GM12874 (cell line): Measurements from ENCODE around the gene FKBP9.

ENCODE experiments used
- CTCF ChIP-seq: IDR thresholded peaks from 2 replicates; pipeline ENCODE4 v1.5.1; 2011; ENCODE audit warnings: low read depth, mild to moderate bottlenecking, control low read depth, low read length, moderate library complexity; ENCODE audit not compliant: insufficient read depth

FKBP9 gene

DNA sequence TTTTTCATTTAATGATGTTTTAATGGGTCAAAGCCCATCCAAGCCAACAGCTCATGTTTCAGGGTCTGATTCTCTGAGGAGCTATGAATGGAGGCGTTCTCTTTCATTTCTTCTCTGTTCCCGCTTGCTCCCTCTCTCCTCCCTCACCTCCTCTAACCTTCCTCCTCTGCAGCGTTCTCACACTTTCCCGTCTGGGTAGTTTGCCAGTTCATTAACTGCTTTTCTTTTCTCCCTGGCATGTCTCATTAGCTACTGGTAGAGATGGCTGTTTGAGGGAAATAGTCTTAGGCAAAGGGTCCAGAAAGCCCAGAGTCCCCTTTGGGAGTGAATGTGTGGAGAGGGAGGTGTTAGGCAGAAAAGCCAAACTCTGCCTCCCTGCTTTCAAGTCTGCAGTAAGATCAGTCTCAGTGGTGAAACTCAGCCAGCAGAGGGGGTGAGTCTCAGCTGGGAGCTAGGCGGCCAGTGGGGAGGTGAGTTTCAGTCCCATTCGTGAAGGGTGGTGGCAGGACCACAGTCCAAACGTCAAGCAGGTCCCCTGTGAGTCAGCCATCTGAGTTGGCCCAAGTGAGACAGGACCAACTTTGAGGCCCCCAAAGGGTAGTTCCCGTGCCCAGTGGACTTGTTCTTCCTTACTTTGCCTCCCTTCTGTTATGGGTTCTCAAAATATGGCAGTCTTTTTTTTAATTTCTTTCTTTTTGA, 7.4 kb downstream of the FKBP9 start:
- TF ChIP-seq CTCF, result 0 out of 2 replicates have a peak, but pooled peaks have one; percentile 13

- TF ChIP-seq CTCF, result no peak
These were observed 52.5 kb downstream of the FKBP9 start for GRCh38 chr7:33009734-33010133.

DNA sequence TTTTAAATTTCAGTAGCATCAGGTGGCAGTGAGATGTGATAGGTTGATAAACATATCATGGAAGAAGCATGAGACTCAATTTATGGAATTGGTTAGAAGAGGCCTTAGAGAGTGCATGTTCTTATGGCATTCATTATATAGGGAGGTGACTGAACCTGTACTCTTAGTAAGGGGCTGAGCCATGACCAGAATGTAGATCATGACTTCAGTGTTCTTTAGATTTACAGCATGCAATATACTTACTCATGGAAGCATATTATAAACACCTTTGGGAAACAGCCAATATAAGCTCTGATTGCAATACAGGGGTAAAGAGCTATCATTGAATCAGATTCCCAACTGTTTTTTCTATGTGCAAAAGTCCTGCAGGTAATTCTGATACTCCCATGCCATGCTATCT, 55.1 kb downstream of the FKBP9 start:
- TF ChIP-seq CTCF, result no peak

DNA sequence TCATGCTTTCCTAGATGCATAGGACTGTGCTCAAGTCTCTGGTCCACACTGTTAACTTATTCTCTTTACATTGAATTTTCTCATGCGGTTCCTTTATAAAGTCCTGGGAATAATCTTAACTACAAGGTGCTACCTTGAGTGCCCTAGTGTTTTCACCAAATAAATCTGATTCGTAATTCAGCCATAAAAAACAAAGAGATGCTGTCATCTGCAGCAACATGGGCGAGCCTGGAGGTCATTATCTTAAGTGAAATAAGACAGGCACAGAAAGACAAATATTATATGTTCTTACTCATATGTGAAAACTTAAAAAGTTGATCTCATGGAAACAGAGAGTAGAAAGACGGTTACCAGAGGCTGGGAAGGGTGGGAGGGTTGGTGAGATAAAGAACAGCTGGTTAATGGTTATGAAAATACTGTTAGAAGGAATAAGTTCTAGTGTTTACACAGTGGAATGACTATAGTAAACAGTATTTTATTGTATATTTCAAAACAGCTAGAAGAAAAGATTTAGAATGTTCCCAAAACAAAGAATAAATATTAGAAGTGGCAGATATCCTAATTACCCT, 67.0 kb downstream of the FKBP9 start:
- no peak for TF ChIP-seq CTCF

DNA sequence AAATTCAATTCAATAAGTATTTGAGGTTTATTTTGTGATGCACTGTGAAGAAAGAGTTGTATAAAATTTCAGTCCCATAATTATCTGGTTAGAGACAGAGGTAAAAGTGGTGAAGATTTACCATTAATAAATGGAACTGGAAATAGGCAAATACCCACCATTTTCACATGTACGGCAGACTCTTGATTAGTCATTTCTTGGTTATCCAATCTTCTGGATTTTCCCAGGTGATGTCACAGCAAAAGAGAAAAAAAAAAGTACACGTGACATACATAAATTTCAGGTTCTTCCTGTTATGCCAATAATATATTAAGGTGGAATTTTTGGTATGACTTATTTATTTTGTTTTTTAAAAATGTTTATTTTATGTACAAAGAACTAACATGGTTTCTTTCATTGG, 78.5 kb downstream of the FKBP9 start:
- TF ChIP-seq CTCF, result no peak

DNA sequence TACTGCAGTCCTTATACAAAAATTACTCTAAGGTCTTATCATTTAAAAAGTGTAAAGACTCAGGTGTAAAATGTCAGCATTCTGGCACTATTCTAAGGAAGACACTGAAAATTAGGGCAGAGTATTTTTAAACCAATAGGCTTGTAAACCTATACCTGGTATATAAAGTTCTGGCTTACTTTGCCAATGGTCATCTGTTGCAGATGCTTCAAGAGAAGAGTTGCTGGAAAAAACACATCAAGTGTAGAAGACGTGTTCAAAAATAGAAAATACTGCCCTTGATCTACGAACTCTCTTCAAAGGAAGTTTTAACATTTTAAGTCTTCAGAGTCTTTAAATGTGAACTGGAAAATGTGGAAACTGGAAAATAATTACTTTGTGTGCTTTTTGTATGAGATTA, 81.4 kb downstream of the FKBP9 start:
- TF ChIP-seq CTCF, result no peak

- TF ChIP-seq CTCF, result no peak
These were observed 82.1 kb downstream of the FKBP9 start for GRCh38 chr7:33039257-33039902.
